CD8-positive, alpha-beta memory T cell (primary cell): ENCODE measurements around the gene ICA1. TPM values are rescaled to one million over a fixed set of nuclear protein-coding genes. Genes with fewer than 3 reads are reported as not detected.
A peak's percentile ranks its signal among the peaks of the same experiment; 100 is the strongest.

ENCODE experiments used
- CTCF ChIA-PET: fragments of 350-600 bp; sonication (Branson Sonifier 250); formaldehyde crosslinking; loops from one replicate; lab custom pipeline; 2021; ENCODE audit warnings: antibody characterized with exemption; lab: Charles Lee
- POLR2A ChIA-PET: fragments of 350-600 bp; sonication (Branson Sonifier 250); formaldehyde crosslinking; loops from one replicate; lab custom pipeline; 2021; ENCODE audit warnings: antibody characterized with exemption; lab: Charles Lee
- DNase-seq, 5 donors: peaks; one replicate each; pipeline versions ENCODE4 v3.0.0 to v3.0.0-alpha.2; 2020 to 2022; ENCODE audit warnings: mixed read lengths in 1 of 5
- H3K27ac ChIP-seq: one replicate; pipeline ENCODE4 v1.7.0; 2013; ENCODE audit warnings: low read depth, mild to moderate bottlenecking, low read length, moderate library complexity
- H3K27me3 ChIP-seq: 2 replicates; pipeline ENCODE4 v1.7.0; 2013; ENCODE audit warnings: low read length, mild to moderate bottlenecking; ENCODE audit not compliant: insufficient read depth, poor library complexity, severe bottlenecking
- H3K36me3 ChIP-seq: 2 replicates; pipeline ENCODE4 v1.7.0; 2013; ENCODE audit warnings: mild to moderate bottlenecking, low read length, moderate library complexity; ENCODE audit not compliant: insufficient read depth
- H3K4me1 ChIP-seq: 2 replicates; pipeline ENCODE4 v1.7.0; 2013; ENCODE audit warnings: mild to moderate bottlenecking, low read length, moderate library complexity; ENCODE audit not compliant: insufficient read depth
- H3K4me3 ChIP-seq: 2 replicates; pipeline ENCODE4 v1.7.0; 2013; ENCODE audit warnings: mild to moderate bottlenecking, low read length
- H3K9me3 ChIP-seq: 2 replicates; pipeline ENCODE4 v1.7.0; 2013; ENCODE audit warnings: mild to moderate bottlenecking, low read length
- H3K27ac Mint-ChIP-seq, 8 donors: one replicate each; pipeline ENCODE4 v1.8.0; 2020 to 2021; ENCODE audit warnings: mixed read lengths in 8 of 8, mild to moderate bottlenecking in 6 of 8, inconsistent platforms in 3 of 8, moderate library complexity in 3 of 8
- H3K27me3 Mint-ChIP-seq, 2 donors: one replicate each; pipeline ENCODE4 v1.8.0; 2020 to 2021; ENCODE audit warnings: mixed read lengths in 2 of 2, mild to moderate bottlenecking in 1 of 2, moderate library complexity in 1 of 2
- H3K36me3 Mint-ChIP-seq, 3 donors: one replicate each; pipeline ENCODE4 v1.8.0; 2020 to 2021; ENCODE audit warnings: mixed read lengths in 3 of 3, inconsistent platforms in 1 of 3, mild to moderate bottlenecking in 1 of 3
- H3K4me1 Mint-ChIP-seq, 3 donors: one replicate each; pipeline ENCODE4 v1.8.0; 2020 to 2021; ENCODE audit warnings: mixed read lengths in 3 of 3, inconsistent platforms in 1 of 3, mild to moderate bottlenecking in 1 of 3
- H3K4me3 Mint-ChIP-seq, 7 donors: one replicate each; pipeline ENCODE4 v1.8.0; 2020 to 2021; ENCODE audit warnings: mixed read lengths in 7 of 7, mild to moderate bottlenecking in 6 of 7, moderate library complexity in 4 of 7, inconsistent platforms in 2 of 7
- H3K9me3 Mint-ChIP-seq, 5 donors: one replicate each; pipeline ENCODE4 v1.8.0; 2020 to 2022; ENCODE audit warnings: mixed read lengths in 5 of 5, mild to moderate bottlenecking in 3 of 5, moderate library complexity in 2 of 5, inconsistent platforms in 1 of 5
- polyA plus RNA-seq: library from polyadenylated mRNA; unstranded; fragments of 300-500 nt; fragmentation: Illumina TruSeq; gene quantifications from one replicate; pipeline ENCODE4 v1.2.3, GENCODE V29; 2021
- total RNA-seq, 2 experiments: library from RNA; stranded (reverse); gene quantifications; one replicate each; pipeline ENCODE4 v1.2.3, GENCODE V29; 2021

Gene ICA1
- total and polyA plus RNA-seq, 3 experiments from 2014 or later = 0.33 to 3.3 (median 0.46) TPM

GRCh38 chr7:8130663-8131062, 131.3 kb downstream of the ICA1 start:
- no peak overlapping the region for H3K4me3 ChIP-seq
- ChIA-PET CTCF (interaction anchor here (2.0 kb wide), 1 partner anchor 60 kb away, joined by 5 read pairs; no protein-coding TSS in a partner anchor), POLR2A (interaction anchor here (0.5 to 0.6 kb wide), 2 partner anchors 10 to 20 kb away, joined by 3 read pairs; no protein-coding TSS in a partner anchor)
- H3K27ac Mint-ChIP-seq = peak overlapping the region; percentile 89 to 100 (median 97)
- H3K27ac ChIP-seq = peak overlapping the region; percentile 83
- no peaks in the 10 kb centered on the region for H3K9me3 Mint-ChIP-seq
- H3K9me3 ChIP-seq = no peaks in the 10 kb centered on the region
- H3K4me1 Mint-ChIP-seq = peaks cover 85 to 100% (median 100%) of the 10 kb centered on the region in 3 donors
- H3K27me3 ChIP-seq = no peaks in the 10 kb centered on the region
- peak overlapping the region in 6 of 7 donors; percentile 8 to 37 (median 18) for H3K4me3 Mint-ChIP-seq
- H3K36me3 ChIP-seq = no peaks in the 10 kb centered on the region
- H3K27me3 Mint-ChIP-seq = no peaks in the 10 kb centered on the region
- peaks cover 93% of the 10 kb centered on the region for H3K4me1 ChIP-seq
- DNase-seq = no peak
- H3K36me3 Mint-ChIP-seq = no peaks in the 10 kb centered on the region

GRCh38 chr7:8129318-8129659, 132.7 kb downstream of the ICA1 start:
- H3K4me3 Mint-ChIP-seq = peak overlapping the region; percentile 37 to 87 (median 77)
- H3K36me3 Mint-ChIP-seq = no peaks in the 10 kb centered on the region
- peaks cover 94% of the 10 kb centered on the region for H3K4me1 ChIP-seq
- no peaks in the 10 kb centered on the region for H3K27me3 Mint-ChIP-seq
- H3K4me3 ChIP-seq = no peak overlapping the region
- peak in 1 of 5 donors; percentile 42 for DNase-seq
- H3K27ac ChIP-seq = no peak overlapping the region
- H3K36me3 ChIP-seq = no peaks in the 10 kb centered on the region
- H3K9me3 ChIP-seq = no peaks in the 10 kb centered on the region
- H3K4me1 Mint-ChIP-seq = peaks cover 92 to 100% (median 100%) of the 10 kb centered on the region in 3 donors
- H3K9me3 Mint-ChIP-seq = no peaks in the 10 kb centered on the region
- CTCF ChIA-PET = interaction anchor here (2.0 kb wide), 1 partner anchor 61 kb away, joined by 5 read pairs; no protein-coding TSS in a partner anchor
- POLR2A ChIA-PET = interaction anchor here (1.8 kb wide), 1 partner anchor 47 kb away, joined by 5 read pairs; no protein-coding TSS in a partner anchor
- peak overlapping the region; percentile 89 to 99 (median 98) for H3K27ac Mint-ChIP-seq
- H3K27me3 ChIP-seq = no peaks in the 10 kb centered on the region

GRCh38 chr7:8128449-8129317, 133.3 kb downstream of the ICA1 start:
- Histone ChIP-seq H3K4me3 (no peak overlapping the region), H3K27me3 (no peaks in the 10 kb centered on the region), H3K9me3 (no peaks in the 10 kb centered on the region), H3K27ac (no peak overlapping the region), H3K36me3 (no peaks in the 10 kb centered on the region), H3K4me1 (peaks cover 93% of the 10 kb centered on the region)
- ChIA-PET CTCF (interaction anchor here (0.8 kb wide), 1 partner anchor 69 kb away, joined by 3 read pairs; no protein-coding TSS in a partner anchor), POLR2A (interaction anchor here (1.8 kb wide), 1 partner anchor 48 kb away, joined by 5 read pairs; no protein-coding TSS in a partner anchor)
- DNase-seq = peak in 1 of 5 donors; percentile 56
- peak overlapping the region; percentile 73 to 87 (median 77) for H3K4me3 Mint-ChIP-seq
- H3K4me1 Mint-ChIP-seq = peaks cover 87 to 99% (median 95%) of the 10 kb centered on the region in 3 donors
- no peaks in the 10 kb centered on the region for H3K27me3 Mint-ChIP-seq
- no peaks in the 10 kb centered on the region for H3K9me3 Mint-ChIP-seq
- no peaks in the 10 kb centered on the region for H3K36me3 Mint-ChIP-seq
- H3K27ac Mint-ChIP-seq = peak overlapping the region; percentile 89 to 99 (median 98)

GRCh38 chr7:8126601-8127167, 135.3 kb downstream of the ICA1 start:
- no peaks in the 10 kb centered on the region for H3K36me3 Mint-ChIP-seq
- H3K4me3 Mint-ChIP-seq = peak overlapping the region in 6 of 7 donors; percentile 59 to 85 (median 74)
- ChIA-PET CTCF (interaction anchor here (0.6 to 2.6 kb wide), 11 partner anchors 8 to 486 kb away, joined by 3 to 16 read pairs (median 4); partner anchors contain the start of gene UMAD1), POLR2A (interaction anchor here (0.7 to 2.9 kb wide), 5 partner anchors 7 to 158 kb away, joined by 4 to 13 read pairs (median 6); partner anchors contain the start of gene GLCCI1)
- Histone ChIP-seq H3K4me1 (peaks cover 91% of the 10 kb centered on the region), H3K27ac (peak overlapping the region; percentile 40), H3K9me3 (no peaks in the 10 kb centered on the region), H3K4me3 (peak overlapping the region; percentile 40), H3K36me3 (no peaks in the 10 kb centered on the region), H3K27me3 (no peaks in the 10 kb centered on the region)
- DNase-seq = no peak
- no peaks in the 10 kb centered on the region for H3K9me3 Mint-ChIP-seq
- peak overlapping the region; percentile 89 to 99 (median 97) for H3K27ac Mint-ChIP-seq
- H3K27me3 Mint-ChIP-seq = no peaks in the 10 kb centered on the region
- peaks cover 78 to 94% (median 87%) of the 10 kb centered on the region in 3 donors for H3K4me1 Mint-ChIP-seq

- peak overlapping the region; percentile 40 for H3K4me3 ChIP-seq
- H3K27ac ChIP-seq = peak overlapping the region; percentile 40
- Mint-ChIP-seq H3K4me3 (peak overlapping the region; percentile 5 to 85 (median 70)), H3K4me1 (peaks cover 72 to 94% (median 87%) of the 10 kb centered on the region in 3 donors), H3K9me3 (no peaks in the 10 kb centered on the region), H3K36me3 (no peaks in the 10 kb centered on the region), H3K27me3 (no peaks in the 10 kb centered on the region), H3K27ac (peak overlapping the region; percentile 89 to 99 (median 97))
- ChIA-PET CTCF (interaction anchor here (0.6 to 2.6 kb wide), 24 partner anchors 8 to 1020 kb away, joined by 3 to 16 read pairs (median 4); partner anchors contain the start of gene UMAD1), POLR2A (interaction anchor here (0.7 to 2.9 kb wide), 6 partner anchors 8 to 182 kb away, joined by 3 to 13 read pairs (median 5); partner anchors contain the start of gene GLCCI1)
- H3K9me3 ChIP-seq = no peaks in the 10 kb centered on the region
- peak; percentile 74 to 91 (median 79) for DNase-seq
- H3K36me3 ChIP-seq = no peaks in the 10 kb centered on the region
- peaks cover 83% of the 10 kb centered on the region for H3K4me1 ChIP-seq
- no peaks in the 10 kb centered on the region for H3K27me3 ChIP-seq
Observed at GRCh38 chr7:8125680-8126444, 136.1 kb downstream of the ICA1 start.

GRCh38 chr7:8121243-8121642, 140.7 kb downstream of the ICA1 start:
- peak overlapping the region in 5 of 8 donors; percentile 29 to 75 (median 51) for H3K27ac Mint-ChIP-seq
- no peak for DNase-seq
- peaks cover 45% of the 10 kb centered on the region for H3K4me1 ChIP-seq
- H3K27me3 ChIP-seq = no peaks in the 10 kb centered on the region
- ChIA-PET POLR2A (interaction anchor here (0.6 kb wide), 2 partner anchors 10 kb away, joined by 3 read pairs; no protein-coding TSS in a partner anchor), CTCF (interaction anchor here (1.1 to 3.7 kb wide), 4 partner anchors 12 to 69 kb away, joined by 3 to 14 read pairs (median 5); no protein-coding TSS in a partner anchor)
- no peaks in the 10 kb centered on the region for H3K9me3 ChIP-seq
- H3K4me3 ChIP-seq = no peak overlapping the region
- no peak overlapping the region for H3K27ac ChIP-seq
- H3K4me3 Mint-ChIP-seq = peak overlapping the region in 3 of 7 donors; percentile 1 to 40 (median 4)
- H3K4me1 Mint-ChIP-seq = peaks cover 49 to 89% (median 81%) of the 10 kb centered on the region in 3 donors
- H3K36me3 ChIP-seq = no peaks in the 10 kb centered on the region
- H3K36me3 Mint-ChIP-seq = no peaks in the 10 kb centered on the region
- H3K27me3 Mint-ChIP-seq = no peaks in the 10 kb centered on the region
- no peaks in the 10 kb centered on the region for H3K9me3 Mint-ChIP-seq
